IMR-90 (cell line): ENCODE results near the gene BACH1. TPM values are rescaled to one million over a fixed set of nuclear protein-coding genes. Genes with fewer than 3 reads are reported as not detected.

Experiments used
- ATAC-seq: fragments of 200-7000 bp; cut with Tn5 transposase; 2 replicates; pipeline ENCODE4 v1.9.1; 2020; ENCODE audit warnings: low read depth, mild to moderate bottlenecking, moderate library complexity
- BruUV-seq: library from RNA; stranded (reverse); fragments of 400-500 nt; replicated peaks from 2 replicates; lab custom pipeline; 2021; lab: Mats Ljungman, UMichigan
- CTCF ChIA-PET: fragments of 300-600 bp; formaldehyde crosslinking; extraction: SDS; loops from one replicate; lab custom pipeline; 2021; ENCODE audit warnings: antibody characterized with exemption; lab: Yijun Ruan, JAX
- POLR2A ChIA-PET: fragments of 300-600 bp; sonication (Branson Sonifier 250); formaldehyde crosslinking; loops from one replicate; lab custom pipeline; 2022; ENCODE audit warnings: antibody characterized with exemption; ENCODE audit not compliant: unreplicated experiment; lab: Charles Lee
- DNase-seq: peaks from one replicate; pipeline ENCODE4 v3.0.0; 2013
- H2AFZ ChIP-seq: replicated peaks from 2 replicates; pipeline ENCODE3; 2013; ENCODE audit warnings: low read length, mild to moderate bottlenecking; ENCODE audit not compliant: poor library complexity
- H2AK5ac ChIP-seq: 2 replicates; pipeline ENCODE4 v1.6.1; 2013; ENCODE audit warnings: low read depth, low read length, inconsistent platforms
- H2AK9ac ChIP-seq: replicated peaks from 2 replicates; pipeline ENCODE3; 2013; ENCODE audit warnings: mild to moderate bottlenecking, low read depth, low read length, moderate library complexity; ENCODE audit not compliant: poor library complexity
- H2BK120ac ChIP-seq: 2 replicates; pipeline ENCODE4 v1.6.1; 2013; ENCODE audit warnings: low read depth, low read length, inconsistent platforms
- H2BK15ac ChIP-seq: 3 replicates; pipeline ENCODE4 v1.6.1; 2013; ENCODE audit warnings: low read depth, low read length, inconsistent platforms
- H2BK20ac ChIP-seq: 2 replicates; pipeline ENCODE4 v1.6.1; 2013; ENCODE audit warnings: low read depth, mild to moderate bottlenecking, inconsistent platforms, low read length, moderate library complexity
- H2BK5ac ChIP-seq: 2 replicates; pipeline ENCODE4 v1.6.1; 2013; ENCODE audit warnings: mild to moderate bottlenecking, low read depth, low read length, inconsistent platforms; ENCODE audit not compliant: poor library complexity, severe bottlenecking
- H3K14ac ChIP-seq: replicated peaks from 2 replicates; pipeline ENCODE4 v1.6.1; 2013; ENCODE audit warnings: low read depth, low read length, inconsistent platforms
- H3K18ac ChIP-seq: 2 replicates; pipeline ENCODE4 v1.6.1; 2013; ENCODE audit warnings: low read depth, low read length, control low read depth
- H3K23ac ChIP-seq: 2 replicates; pipeline ENCODE4 v1.6.1; 2013; ENCODE audit warnings: low read depth, low read length, inconsistent platforms
- H3K27ac ChIP-seq: 2 replicates; pipeline ENCODE4 v1.5.1; 2013; ENCODE audit warnings: mild to moderate bottlenecking, control low read depth, low read length; ENCODE audit not compliant: insufficient read depth
- H3K27me3 ChIP-seq: 2 replicates; pipeline ENCODE4 v1.6.1; 2013; ENCODE audit warnings: low read length; ENCODE audit not compliant: control insufficient read depth, insufficient read depth
- H3K36me3 ChIP-seq: 2 replicates; pipeline ENCODE4 v1.6.1; 2013; ENCODE audit warnings: low read length, mixed read lengths; ENCODE audit not compliant: control insufficient read depth, insufficient read depth
- H3K4ac ChIP-seq: 2 replicates; pipeline ENCODE4 v1.6.1; 2013; ENCODE audit warnings: low read depth, low read length, inconsistent platforms
- H3K4me1 ChIP-seq: 2 replicates; pipeline ENCODE4 v1.6.1; 2013; ENCODE audit warnings: low read length, mixed read lengths; ENCODE audit not compliant: control insufficient read depth, insufficient read depth
- H3K4me2 ChIP-seq: 2 replicates; pipeline ENCODE4 v1.6.1; 2013; ENCODE audit warnings: low read depth, mild to moderate bottlenecking, control low read depth, low read length, moderate library complexity
- H3K4me3 ChIP-seq: 2 replicates; pipeline ENCODE4 v1.5.1; 2013; ENCODE audit warnings: low read depth, mild to moderate bottlenecking, control low read depth, low read length, moderate library complexity; ENCODE audit not compliant: insufficient read depth
- H3K56ac ChIP-seq: 2 replicates; pipeline ENCODE4 v1.6.1; 2013; ENCODE audit warnings: low read length, inconsistent platforms; ENCODE audit not compliant: insufficient read depth; ENCODE audit errors: extremely low read depth
- H3K79me1 ChIP-seq, 2 experiments: 2 replicates each; pipeline ENCODE4 v1.6.1; 2013; ENCODE audit warnings: low read length in 2 of 2, inconsistent platforms in 1 of 2, low read depth in 1 of 2
- H3K9ac ChIP-seq: 2 replicates; pipeline ENCODE4 v1.6.1; 2013; ENCODE audit warnings: low read depth, low read length, control low read depth
- H3K9me1 ChIP-seq: 2 replicates; pipeline ENCODE4 v1.6.1; 2013; ENCODE audit warnings: low read length, inconsistent platforms; ENCODE audit not compliant: insufficient read depth
- H3K9me3 ChIP-seq: 2 replicates; pipeline ENCODE4 v1.6.1; 2013; ENCODE audit warnings: low read length; ENCODE audit not compliant: control insufficient read depth, insufficient read depth
- H4K20me1 ChIP-seq: 2 replicates; pipeline ENCODE4 v1.6.1; 2013; ENCODE audit warnings: low read length, inconsistent platforms; ENCODE audit not compliant: insufficient read depth
- H4K5ac ChIP-seq: 2 replicates; pipeline ENCODE4 v1.6.1; 2013; ENCODE audit warnings: mild to moderate bottlenecking, low read depth, low read length, control low read depth
- H4K8ac ChIP-seq, 2 experiments: 2 replicates each; pipeline ENCODE4 v1.6.1; 2013; ENCODE audit warnings: low read depth in 2 of 2, low read length in 2 of 2, control low read depth in 1 of 2, inconsistent platforms in 1 of 2
- H4K91ac ChIP-seq: 2 replicates; pipeline ENCODE4 v1.6.1; 2013; ENCODE audit warnings: low read depth, low read length, inconsistent platforms; ENCODE audit not compliant: insufficient read depth
- BHLHE40 ChIP-seq: fragments of 150-350 bp; IDR thresholded peaks from 2 replicates; pipeline ENCODE4 v1.6.1; 2016; ENCODE audit warnings: mild to moderate bottlenecking, low read depth, low read length
- FOS ChIP-seq: fragments of 150-350 bp; IDR thresholded peaks from 2 replicates; pipeline ENCODE4 v1.6.1; 2016; ENCODE audit warnings: low read depth, low read length
- RFX5 ChIP-seq: IDR thresholded peaks from 2 replicates; pipeline ENCODE4 v1.8.0; 2012; ENCODE audit warnings: low read depth, mild to moderate bottlenecking, low read length, moderate library complexity
- WGBS, 2 experiments: methylation state at CpG; one replicate each; pipeline versions ENCODE4 v1.1.5 to v1.1.7; 2013; ENCODE audit warnings: missing lambda C conversion rate in 2 of 2; ENCODE audit not compliant: insufficient read length in 1 of 2; ENCODE audit errors: extremely low coverage in 2 of 2; 5-methylcytosine and 5-hydroxymethylcytosine counted together
- dilution Hi-C: fragments of 300-500 bp; cut with HindIII; formaldehyde crosslinking; loops from one replicate; pipeline ENCODE4 v1.14.3; 2018; ENCODE audit warnings: low sequenced_read_pairs; ENCODE audit not compliant: unreplicated experiment
- in situ Hi-C: fragments of 300-500 bp; cut with MboI; formaldehyde crosslinking; loops from 3 replicates; pipeline ENCODE4 v1.14.3; 2019; ENCODE audit warnings: low sequenced_read_pairs, inconsistent platforms, mixed read lengths
- intact Hi-C: fragments of 100-400 bp; cut with micrococcal nuclease; formaldehyde crosslinking; loops from 2 replicates; pipeline ENCODE4 v1.10.0; 2022
- polyA plus RNA-seq, 3 experiments: library from polyadenylated mRNA; depleted of rRNA; stranded (reverse); fragments of >200 nt; gene quantifications; 2 replicates each; pipeline ENCODE4 v1.2.3, GENCODE V29; 2012; ENCODE audit warnings: low replicate concordance in 1 of 3
- total RNA-seq: library from RNA; depleted of rRNA; stranded (reverse); fragments of >200 nt; gene quantifications from 2 replicates; pipeline ENCODE4 v1.2.3, GENCODE V29; 2012
- TF ChIP-seq, protein P1 (sequence below): conservative IDR thresholded peaks from 2 replicates; pipeline ENCODE4 v1.5.1; 2012; ENCODE audit warnings: mild to moderate bottlenecking, low read depth, low read length, improper control_type of control experiment

Gene BACH1
- total and polyA plus RNA-seq, 2 of the 4 experiments (the other 2 are of a cell fraction) = 23.1 to 108 TPM

DNA sequence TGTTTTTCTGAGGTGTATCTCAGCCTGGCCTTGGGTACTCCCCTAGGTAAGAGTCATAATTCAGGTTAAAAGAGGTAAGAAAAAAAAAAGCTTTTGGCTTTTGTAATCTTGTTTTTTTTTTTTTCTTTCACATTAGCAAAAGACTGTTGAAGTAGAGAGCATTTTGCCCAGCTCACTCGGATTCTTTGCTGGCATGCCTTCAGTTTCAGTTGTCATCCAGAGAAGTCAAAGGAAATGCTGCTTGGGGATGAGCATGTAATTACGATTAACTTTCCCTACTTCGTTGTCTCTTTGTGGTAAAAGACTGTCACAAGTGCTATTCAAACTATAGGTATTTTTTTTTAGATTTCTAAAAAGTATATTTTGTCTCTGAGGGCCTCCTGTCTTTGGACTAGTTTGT, 6.3 kb downstream of the BACH1 start:
- peak overlapping the region; percentile 48 for H2BK5ac ChIP-seq
- no peak overlapping the region for H3K4me3 ChIP-seq
- no peak overlapping the region for H2AFZ ChIP-seq
- H2AK9ac ChIP-seq = no peak overlapping the region
- peaks cover 99% of the 10 kb centered on the region for H4K20me1 ChIP-seq
- ChIA-PET CTCF (interaction anchor here (1.5 kb wide), 1 partner anchor 56 kb away, joined by 4 read pairs; no protein-coding TSS in a partner anchor), POLR2A (interaction anchor here (0.7 kb wide), 1 partner anchor 105 kb away, joined by 10 read pairs; no protein-coding TSS in a partner anchor)
- H3K23ac ChIP-seq = 0 out of 2 replicates have a peak overlapping the region, but pooled peaks have one; percentile 14
- in situ Hi-C loops (loop anchor here (10.0 kb wide), 1 partner anchor 130 kb away; no protein-coding TSS in a partner anchor), intact Hi-C loops (loop anchor here (1.0 kb wide), 1 partner anchor 9 kb away; no protein-coding TSS in a partner anchor), dilution Hi-C loops (no loop called here)
- WGBS, 2 experiments = 67% methylated on average over 1 of the region's 3 CpGs; no CpG with 5 or more reads in 1 of the 2 experiments
- no TSS peak for BruUV-seq
- H3K27me3 ChIP-seq = no peaks in the 10 kb centered on the region
- no peak overlapping the region; the same call in 1 of the 2 replicates for H4K91ac ChIP-seq
- peaks cover 0 to 47% of the 10 kb centered on the region in 2 experiments; a peak in 2 of 4 replicates for H3K79me1 ChIP-seq
- peak overlapping the region; percentile 58 for H3K18ac ChIP-seq
- TF ChIP-seq FOS = no peak
- TF ChIP-seq, protein P1, sequence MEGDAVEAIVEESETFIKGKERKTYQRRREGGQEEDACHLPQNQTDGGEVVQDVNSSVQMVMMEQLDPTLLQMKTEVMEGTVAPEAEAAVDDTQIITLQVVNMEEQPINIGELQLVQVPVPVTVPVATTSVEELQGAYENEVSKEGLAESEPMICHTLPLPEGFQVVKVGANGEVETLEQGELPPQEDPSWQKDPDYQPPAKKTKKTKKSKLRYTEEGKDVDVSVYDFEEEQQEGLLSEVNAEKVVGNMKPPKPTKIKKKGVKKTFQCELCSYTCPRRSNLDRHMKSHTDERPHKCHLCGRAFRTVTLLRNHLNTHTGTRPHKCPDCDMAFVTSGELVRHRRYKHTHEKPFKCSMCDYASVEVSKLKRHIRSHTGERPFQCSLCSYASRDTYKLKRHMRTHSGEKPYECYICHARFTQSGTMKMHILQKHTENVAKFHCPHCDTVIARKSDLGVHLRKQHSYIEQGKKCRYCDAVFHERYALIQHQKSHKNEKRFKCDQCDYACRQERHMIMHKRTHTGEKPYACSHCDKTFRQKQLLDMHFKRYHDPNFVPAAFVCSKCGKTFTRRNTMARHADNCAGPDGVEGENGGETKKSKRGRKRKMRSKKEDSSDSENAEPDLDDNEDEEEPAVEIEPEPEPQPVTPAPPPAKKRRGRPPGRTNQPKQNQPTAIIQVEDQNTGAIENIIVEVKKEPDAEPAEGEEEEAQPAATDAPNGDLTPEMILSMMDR = no peak
- TF ChIP-seq RFX5 = no peak
- no peak for TF ChIP-seq BHLHE40
- H3K27ac ChIP-seq = peak overlapping the region; percentile 63; the same call in 1 of the 2 replicates
- no peak overlapping the region for H2BK15ac ChIP-seq
- H3K36me3 ChIP-seq = peaks cover 3% of the 10 kb centered on the region
- H3K4me1 ChIP-seq = peaks cover 20% of the 10 kb centered on the region
- H2AK5ac ChIP-seq = no peak overlapping the region
- H2BK20ac ChIP-seq = no peak overlapping the region
- H3K9ac ChIP-seq = peak overlapping the region; percentile 10; the same call in 1 of the 2 replicates
- 0 out of 4 replicates have a peak overlapping the region, but pooled peaks of 1 of the 2 experiments have one; percentile 23 for H4K8ac ChIP-seq
- no peak overlapping the region; the same call in 1 of the 2 replicates for H3K14ac ChIP-seq
- H3K9me3 ChIP-seq = no peaks in the 10 kb centered on the region
- H3K4ac ChIP-seq = no peak overlapping the region
- peaks cover 16% of the 10 kb centered on the region for H3K9me1 ChIP-seq
- no peak overlapping the region for H2BK120ac ChIP-seq
- H3K4me2 ChIP-seq = peak overlapping the region; percentile 78
- H4K5ac ChIP-seq = no peak overlapping the region
- no peak overlapping the region for H3K56ac ChIP-seq
- no peak for ATAC-seq
- no peak for DNase-seq
